T-cell (primary cell): ENCODE measurements around the gene NEUROD1. TPM values are rescaled to one million over a fixed set of nuclear protein-coding genes. Genes with fewer than 3 reads are reported as not detected.

ENCODE experiments used
- ATAC-seq, 4 experiments: fragments of 200-7000 bp in 3 of 4; fragments of 150-1000 bp in 1 of 4; cut with Tn5 transposase; replicated peaks in 1 of 4; 1 replicate in 3 of 4; 2 replicates in 1 of 4; pipeline ENCODE4 v1.10.0; 2021; ENCODE audit warnings: moderate library complexity in 3 of 4, mild to moderate bottlenecking in 2 of 4, moderate number of reproducible peaks in 1 of 4
- CTCF ChIA-PET, 2 donors: fragments of 300-600 bp; sonication (Branson Sonifier 250); formaldehyde crosslinking; loops; one replicate each; lab custom pipeline; 2022; ENCODE audit warnings: antibody characterized with exemption in 2 of 2; lab: Charles Lee
- POLR2A ChIA-PET, 2 donors: fragments of 300-600 bp; sonication (Branson Sonifier 250); formaldehyde crosslinking; loops; one replicate each; lab custom pipeline; 2022; ENCODE audit warnings: antibody characterized with exemption in 2 of 2; lab: Charles Lee
- DNase-seq, 35 experiments: peaks; one replicate each; pipeline versions ENCODE4 v3.0.0 to v3.0.0-alpha.2; 2013 to 2023
- H3K27ac ChIP-seq: one replicate; pipeline ENCODE4 v1.5.1; 2013; ENCODE audit warnings: low read length
- H3K27me3 ChIP-seq, 2 experiments: replicated peaks in 1 of 2; 1 replicate in 1 of 2; 2 replicates in 1 of 2; pipeline versions ENCODE4 v1.6.1 to v1.7.0; 2013; ENCODE audit warnings: low read length in 1 of 2, mixed read lengths in 1 of 2; ENCODE audit not compliant: control insufficient read depth in 2 of 2, insufficient read depth in 2 of 2; ENCODE audit errors: extremely low read depth in 1 of 2
- H3K36me3 ChIP-seq, 2 donors: 1 replicate in 1 of 2; 2 replicates in 1 of 2; pipeline versions ENCODE4 v1.6.1 to v1.7.0; 2013; ENCODE audit warnings: low read length in 1 of 2; ENCODE audit not compliant: control insufficient read depth in 2 of 2, insufficient read depth in 1 of 2; ENCODE audit errors: extremely low read depth in 1 of 2
- H3K4me1 ChIP-seq, 2 experiments: 1 replicate in 1 of 2; 2 replicates in 1 of 2; pipeline versions ENCODE4 v1.6.1 to v1.7.0; 2013; ENCODE audit warnings: low read length in 2 of 2, mixed read lengths in 1 of 2; ENCODE audit not compliant: insufficient read depth in 2 of 2, control insufficient read depth in 1 of 2; ENCODE audit errors: extremely low read depth in 1 of 2
- H3K4me3 ChIP-seq, 2 donors: 1 replicate in 1 of 2; 2 replicates in 1 of 2; pipeline versions ENCODE4 v1.5.1 to v1.7.0; 2013; ENCODE audit warnings: mild to moderate bottlenecking in 2 of 2, low read length in 1 of 2, moderate library complexity in 1 of 2; ENCODE audit not compliant: control insufficient read depth in 1 of 2; ENCODE audit errors: extremely low read depth in 1 of 2
- H3K9me3 ChIP-seq: 2 replicates; pipeline ENCODE4 v1.7.0; 2013
- H3K27ac Mint-ChIP-seq, 2 donors: one replicate each; pipeline ENCODE4 v1.8.0; 2020 to 2021; ENCODE audit warnings: mild to moderate bottlenecking in 2 of 2, mixed read lengths in 2 of 2
- H3K27me3 Mint-ChIP-seq, 2 donors: one replicate each; pipeline ENCODE4 v1.8.0; 2021 to 2022; ENCODE audit warnings: mixed read lengths in 2 of 2
- H3K36me3 Mint-ChIP-seq: one replicate; pipeline ENCODE4 v1.8.0; 2021; ENCODE audit warnings: mixed read lengths
- H3K4me1 Mint-ChIP-seq, 3 donors: one replicate each; pipeline ENCODE4 v1.8.0; 2020 to 2022; ENCODE audit warnings: mixed read lengths in 3 of 3, mild to moderate bottlenecking in 1 of 3
- H3K4me3 Mint-ChIP-seq, 3 donors: one replicate each; pipeline ENCODE4 v1.8.0; 2020 to 2022; ENCODE audit warnings: mild to moderate bottlenecking in 3 of 3, mixed read lengths in 3 of 3, moderate library complexity in 3 of 3
- H3K9me3 Mint-ChIP-seq, 3 donors: one replicate each; pipeline ENCODE4 v1.8.0; 2020 to 2022; ENCODE audit warnings: mixed read lengths in 3 of 3
- WGBS: methylation state at CpG from one replicate; pipeline ENCODE4 v1.1.5; 2013; ENCODE audit warnings: missing lambda C conversion rate; ENCODE audit not compliant: insufficient coverage; 5-methylcytosine and 5-hydroxymethylcytosine counted together
- total RNA-seq, 35 experiments: library from RNA in 6 of 35; stranded (reverse) in 6 of 35; fragments of 120-200 nt in 1 of 35; gene quantifications; one replicate each; pipeline versions ENCODE4 v1.2.1 to v1.2.4 and lab custom pipeline; 2013 to 2026

NEUROD1 gene
- total RNA-seq, 5 donors from 2014 or later (not counting 1 experiment from before 2014, with no cell fraction given) = not detected

GRCh38 chr2:181662287-181662686, 18.0 kb downstream of the NEUROD1 start:
- 100% methylated on average over 1 of the region's 2 CpGs for WGBS
- ChIA-PET POLR2A (no interaction called here), CTCF (interaction anchor here in 1 of 2 donors (1.0 kb wide), 1 partner anchor 66 kb away, joined by 3 read pairs; no protein-coding TSS in a partner anchor)
- peaks cover 23 to 27% of the 10 kb centered on the region in 2 donors for H3K27me3 Mint-ChIP-seq
- Histone ChIP-seq H3K9me3 (no peaks in the 10 kb centered on the region), H3K4me3 (no peak overlapping the region), H3K27me3 (peaks cover 0 to 11% of the 10 kb centered on the region in 2 experiments), H3K4me1 (no peaks in the 10 kb centered on the region), H3K36me3 (no peaks in the 10 kb centered on the region), H3K27ac (no peak overlapping the region)
- H3K36me3 Mint-ChIP-seq = peaks cover 3% of the 10 kb centered on the region
- H3K4me3 Mint-ChIP-seq = no peak overlapping the region
- peaks cover under 1% of the 10 kb centered on the region in 3 donors for H3K4me1 Mint-ChIP-seq
- ATAC-seq = no peak
- H3K9me3 Mint-ChIP-seq = peaks cover 5 to 14% (median 6%) of the 10 kb centered on the region in 3 donors
- H3K27ac Mint-ChIP-seq = no peak overlapping the region
- no peak for DNase-seq

- H3K4me1 Mint-ChIP-seq = peaks cover 8 to 12% (median 9%) of the 10 kb centered on the region in 3 donors
- DNase-seq (no peak), ATAC-seq (no peak)
- Histone ChIP-seq H3K9me3 (no peaks in the 10 kb centered on the region), H3K27me3 (peaks cover 0 to 21% of the 10 kb centered on the region in 2 experiments), H3K36me3 (no peaks in the 10 kb centered on the region), H3K27ac (no peak overlapping the region), H3K4me3 (no peak overlapping the region), H3K4me1 (peaks cover 0 to 9% of the 10 kb centered on the region in 2 experiments)
- no CpG with 5 or more reads among the region's 3 CpGs for WGBS
- H3K9me3 Mint-ChIP-seq = no peaks in the 10 kb centered on the region
- CTCF ChIA-PET = no interaction called here
- H3K27ac Mint-ChIP-seq = no peak overlapping the region
- H3K27me3 Mint-ChIP-seq = peaks cover 24 to 41% of the 10 kb centered on the region in 2 donors
- no peak overlapping the region for H3K4me3 Mint-ChIP-seq
- POLR2A ChIA-PET = no interaction called here
- no peaks in the 10 kb centered on the region for H3K36me3 Mint-ChIP-seq
These were observed 20.1 kb downstream of the NEUROD1 start for GRCh38 chr2:181660181-181660580.

GRCh38 chr2:181658444-181658843, 21.9 kb downstream of the NEUROD1 start:
- Histone ChIP-seq H3K27me3 (peaks cover 0 to 21% of the 10 kb centered on the region in 2 experiments), H3K27ac (no peak overlapping the region), H3K4me3 (no peak overlapping the region), H3K4me1 (peaks cover 0 to 9% of the 10 kb centered on the region in 2 experiments), H3K36me3 (no peaks in the 10 kb centered on the region), H3K9me3 (no peaks in the 10 kb centered on the region)
- 97% methylated on average over 3 of the region's 4 CpGs for WGBS
- Mint-ChIP-seq H3K36me3 (no peaks in the 10 kb centered on the region), H3K9me3 (no peaks in the 10 kb centered on the region), H3K27me3 (peaks cover 29 to 53% of the 10 kb centered on the region in 2 donors), H3K4me1 (peaks cover 8 to 12% (median 9%) of the 10 kb centered on the region in 3 donors), H3K4me3 (no peak overlapping the region), H3K27ac (no peak overlapping the region)
- ChIA-PET CTCF (interaction anchor here in 1 of 2 donors (0.8 kb wide), 1 partner anchor 14 kb away, joined by 3 read pairs; no protein-coding TSS in a partner anchor), POLR2A (interaction anchor here in 1 of 2 donors (0.7 to 0.8 kb wide), 2 partner anchors 9 to 1158 kb away, joined by 3 to 4 read pairs; no protein-coding TSS in a partner anchor)
- ATAC-seq (no peak), DNase-seq (no peak)

- ChIA-PET POLR2A (no interaction called here), CTCF (no interaction called here)
- Mint-ChIP-seq H3K9me3 (no peaks in the 10 kb centered on the region), H3K36me3 (no peaks in the 10 kb centered on the region), H3K4me3 (peak overlapping the region; percentile 57 to 85 (median 75)), H3K4me1 (peaks cover 8 to 12% (median 9%) of the 10 kb centered on the region in 3 donors), H3K27me3 (peaks cover 33 to 62% of the 10 kb centered on the region in 2 donors), H3K27ac (no peak overlapping the region)
- WGBS = no CpG with 5 or more reads among the region's 4 CpGs
- Histone ChIP-seq H3K27me3 (peaks cover 0 to 21% of the 10 kb centered on the region in 2 experiments), H3K9me3 (no peaks in the 10 kb centered on the region), H3K4me1 (peaks cover 0 to 9% of the 10 kb centered on the region in 2 experiments), H3K4me3 (peak overlapping the region in 1 of 2 donors; percentile 67), H3K36me3 (no peaks in the 10 kb centered on the region), H3K27ac (no peak overlapping the region)
- ATAC-seq (no peak), DNase-seq (no peak)
These were observed 22.9 kb downstream of the NEUROD1 start for GRCh38 chr2:181657379-181657778.

GRCh38 chr2:181656450-181657291, 23.6 kb downstream of the NEUROD1 start, which contains the start of gene CERKL:
Gene CERKL, minus strand, starts transcription at chr2:181657105. Its CDS starts 99 bp downstream, at chr2:181657006.
- peak; percentile 42 to 61 (median 54) for ATAC-seq
- POLR2A ChIA-PET = no interaction called here
- Histone ChIP-seq H3K4me3 (peak within 1 kb of the TSS; percentile 32 to 67), H3K4me1 (peaks cover 0 to 9% of the 10 kb centered on the region in 2 experiments), H3K36me3 (no peaks in the 10 kb centered on the region), H3K9me3 (no peaks in the 10 kb centered on the region), H3K27me3 (peaks cover 0 to 21% of the 10 kb centered on the region in 2 experiments), H3K27ac (no peak within 1 kb of the TSS)
- Mint-ChIP-seq H3K36me3 (no peaks in the 10 kb centered on the region), H3K9me3 (no peaks in the 10 kb centered on the region), H3K4me1 (peaks cover 8 to 12% (median 9%) of the 10 kb centered on the region in 3 donors), H3K27me3 (peaks cover 33 to 63% of the 10 kb centered on the region in 2 donors), H3K27ac (no peak within 1 kb of the TSS), H3K4me3 (peak within 1 kb of the TSS; percentile 66 to 85 (median 75))
- WGBS = 9% methylated on average over 56 of the region's 70 CpGs
- DNase-seq = peak in 6 of 35 experiments; percentile 0 to 7 (median 4)
- CTCF ChIA-PET = no interaction called here

- Histone ChIP-seq H3K4me1 (peaks cover 0 to 9% of the 10 kb centered on the region in 2 experiments), H3K4me3 (no peak overlapping the region), H3K36me3 (no peaks in the 10 kb centered on the region), H3K27me3 (peaks cover 0 to 21% of the 10 kb centered on the region in 2 experiments), H3K27ac (no peak overlapping the region), H3K9me3 (no peaks in the 10 kb centered on the region)
- POLR2A ChIA-PET = no interaction called here
- Mint-ChIP-seq H3K4me1 (peaks cover 8 to 12% (median 9%) of the 10 kb centered on the region in 3 donors), H3K4me3 (peak overlapping the region in 1 of 3 donors; percentile 85), H3K27ac (no peak overlapping the region), H3K27me3 (peaks cover 38 to 72% of the 10 kb centered on the region in 2 donors), H3K9me3 (no peaks in the 10 kb centered on the region), H3K36me3 (no peaks in the 10 kb centered on the region)
- no CpG with 5 or more reads among the region's 7 CpGs for WGBS
- CTCF ChIA-PET = no interaction called here
- no peak for ATAC-seq
- DNase-seq = no peak
These were observed 24.8 kb downstream of the NEUROD1 start for GRCh38 chr2:181655519-181655918.
